ENCODE data around the gene HS1BP3. TPM values are rescaled to one million over a fixed set of nuclear protein-coding genes. Genes with fewer than 3 reads are reported as not detected.

The HS1BP3 gene
- total and polyA plus RNA-seq, 2 experiments from 2014 or later = 13.5 to 20.3 TPM

DNA sequence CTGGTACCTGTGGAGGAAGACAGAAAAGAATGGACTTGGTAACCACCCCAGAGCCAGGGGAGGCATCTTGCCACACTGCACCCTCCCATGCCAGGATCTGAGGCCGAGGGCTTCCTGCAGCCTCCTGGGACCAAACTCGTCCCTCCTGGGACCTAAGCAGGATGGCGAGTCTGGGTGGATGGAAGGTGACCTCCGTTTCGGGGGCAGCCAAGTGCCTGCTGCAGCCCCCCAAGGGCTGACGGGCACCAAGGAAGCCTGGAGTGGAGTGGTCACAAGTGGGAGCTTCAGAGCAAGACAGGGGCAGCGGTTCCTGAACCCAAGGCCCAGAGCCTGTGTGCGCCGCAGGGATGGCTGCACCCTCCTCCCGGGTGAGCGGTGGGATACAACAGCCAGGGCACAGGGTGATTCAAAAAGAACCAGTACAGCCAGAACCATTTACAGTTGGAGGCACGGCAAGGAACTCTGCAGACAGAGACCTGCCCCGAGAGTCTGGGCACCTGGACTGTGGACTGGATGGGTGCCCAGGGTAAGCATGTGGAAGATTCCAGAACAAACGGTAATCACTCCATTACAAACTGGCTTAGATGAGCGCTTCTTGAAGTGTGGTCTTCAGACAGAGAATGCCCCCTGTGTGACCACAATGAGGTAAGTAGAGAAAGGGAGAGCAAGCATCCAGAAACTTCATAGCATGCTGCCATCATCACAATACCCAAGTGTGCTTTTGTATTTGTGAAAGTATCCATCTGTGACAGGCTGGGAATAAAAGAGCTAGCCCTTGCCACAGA, 12.1 kb downstream of the HS1BP3 start:
- Histone ChIP-seq H3K27ac (no peak overlapping the region), H3K4me1 (ENCODE audit: low read depth) (peaks cover 13% of the 10 kb centered on the region), H3K27me3 (no peaks in the 10 kb centered on the region), H3K4me3 (no peak overlapping the region), H3K36me3 (no peaks in the 10 kb centered on the region), H3K9me3 (ENCODE audit: low read depth) (no peaks in the 10 kb centered on the region)
- no peak for DNase-seq (ENCODE audit: low read depth in 1 of 2, low spot score in 1 of 2)
- TF ChIP-seq, protein P1, sequence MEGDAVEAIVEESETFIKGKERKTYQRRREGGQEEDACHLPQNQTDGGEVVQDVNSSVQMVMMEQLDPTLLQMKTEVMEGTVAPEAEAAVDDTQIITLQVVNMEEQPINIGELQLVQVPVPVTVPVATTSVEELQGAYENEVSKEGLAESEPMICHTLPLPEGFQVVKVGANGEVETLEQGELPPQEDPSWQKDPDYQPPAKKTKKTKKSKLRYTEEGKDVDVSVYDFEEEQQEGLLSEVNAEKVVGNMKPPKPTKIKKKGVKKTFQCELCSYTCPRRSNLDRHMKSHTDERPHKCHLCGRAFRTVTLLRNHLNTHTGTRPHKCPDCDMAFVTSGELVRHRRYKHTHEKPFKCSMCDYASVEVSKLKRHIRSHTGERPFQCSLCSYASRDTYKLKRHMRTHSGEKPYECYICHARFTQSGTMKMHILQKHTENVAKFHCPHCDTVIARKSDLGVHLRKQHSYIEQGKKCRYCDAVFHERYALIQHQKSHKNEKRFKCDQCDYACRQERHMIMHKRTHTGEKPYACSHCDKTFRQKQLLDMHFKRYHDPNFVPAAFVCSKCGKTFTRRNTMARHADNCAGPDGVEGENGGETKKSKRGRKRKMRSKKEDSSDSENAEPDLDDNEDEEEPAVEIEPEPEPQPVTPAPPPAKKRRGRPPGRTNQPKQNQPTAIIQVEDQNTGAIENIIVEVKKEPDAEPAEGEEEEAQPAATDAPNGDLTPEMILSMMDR (IDR thresholded peaks at IDR 0.05; ENCODE audit: low read depth, low read length) = no peak

DNA sequence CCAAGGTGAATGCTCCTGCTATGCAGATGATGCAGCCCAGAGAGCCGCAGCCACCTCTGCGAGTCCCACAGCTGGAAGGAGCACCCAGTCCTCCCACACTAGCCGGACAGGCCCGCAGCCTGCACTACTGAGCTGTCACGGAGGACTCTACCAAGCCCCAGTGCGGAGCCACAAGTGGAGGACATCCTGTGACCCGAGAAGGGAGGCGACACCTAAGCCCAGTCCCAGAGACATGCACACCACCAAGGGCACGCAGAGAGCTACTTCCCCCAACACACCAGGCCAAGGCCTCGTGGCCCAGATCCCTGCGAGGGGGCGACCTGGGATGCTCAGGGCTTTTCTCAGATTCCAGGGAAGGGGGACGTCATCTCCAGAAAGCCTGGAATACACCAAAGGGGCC, 12.9 kb downstream of the HS1BP3 start:
- H3K36me3 ChIP-seq = no peaks in the 10 kb centered on the region
- no peaks in the 10 kb centered on the region for H3K9me3 ChIP-seq (ENCODE audit: low read depth)
- no peak for DNase-seq (ENCODE audit: low read depth in 1 of 2, low spot score in 1 of 2)
- peaks cover 13% of the 10 kb centered on the region for H3K4me1 ChIP-seq (ENCODE audit: low read depth)
- H3K4me3 ChIP-seq = no peak overlapping the region
- no peaks in the 10 kb centered on the region for H3K27me3 ChIP-seq
- H3K27ac ChIP-seq = no peak overlapping the region
- TF ChIP-seq, protein P1 (IDR thresholded peaks at IDR 0.05; ENCODE audit: low read depth, low read length) = no peak

DNA sequence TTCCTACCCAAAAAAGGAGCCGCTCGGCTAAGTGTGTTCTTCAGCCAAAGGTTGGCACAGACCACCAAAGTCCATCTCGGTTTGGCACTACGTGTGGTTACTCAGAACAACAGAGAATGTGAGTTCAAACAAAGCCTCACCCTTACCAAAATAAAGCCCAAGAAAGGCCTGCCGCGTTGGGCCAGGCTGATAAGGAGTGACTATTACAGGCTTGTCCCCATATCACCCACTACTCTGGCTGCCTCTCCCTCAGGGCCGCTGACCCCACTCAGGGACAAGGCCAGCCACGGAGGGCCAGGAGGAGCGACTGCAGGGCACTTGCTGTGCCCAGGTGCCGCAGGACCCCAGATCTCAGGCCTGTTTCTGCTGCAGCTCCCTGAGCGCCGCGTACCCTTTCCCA, 13.8 kb downstream of the HS1BP3 start:
- Histone ChIP-seq H3K4me1 (ENCODE audit: low read depth) (peaks cover 13% of the 10 kb centered on the region), H3K36me3 (no peaks in the 10 kb centered on the region), H3K27ac (no peak overlapping the region), H3K4me3 (no peak overlapping the region), H3K9me3 (ENCODE audit: low read depth) (no peaks in the 10 kb centered on the region), H3K27me3 (no peaks in the 10 kb centered on the region)
- TF ChIP-seq, protein P1 (IDR thresholded peaks at IDR 0.05; ENCODE audit: low read depth, low read length) = no peak
- no peak for DNase-seq (ENCODE audit: low read depth in 1 of 2, low spot score in 1 of 2)

DNA sequence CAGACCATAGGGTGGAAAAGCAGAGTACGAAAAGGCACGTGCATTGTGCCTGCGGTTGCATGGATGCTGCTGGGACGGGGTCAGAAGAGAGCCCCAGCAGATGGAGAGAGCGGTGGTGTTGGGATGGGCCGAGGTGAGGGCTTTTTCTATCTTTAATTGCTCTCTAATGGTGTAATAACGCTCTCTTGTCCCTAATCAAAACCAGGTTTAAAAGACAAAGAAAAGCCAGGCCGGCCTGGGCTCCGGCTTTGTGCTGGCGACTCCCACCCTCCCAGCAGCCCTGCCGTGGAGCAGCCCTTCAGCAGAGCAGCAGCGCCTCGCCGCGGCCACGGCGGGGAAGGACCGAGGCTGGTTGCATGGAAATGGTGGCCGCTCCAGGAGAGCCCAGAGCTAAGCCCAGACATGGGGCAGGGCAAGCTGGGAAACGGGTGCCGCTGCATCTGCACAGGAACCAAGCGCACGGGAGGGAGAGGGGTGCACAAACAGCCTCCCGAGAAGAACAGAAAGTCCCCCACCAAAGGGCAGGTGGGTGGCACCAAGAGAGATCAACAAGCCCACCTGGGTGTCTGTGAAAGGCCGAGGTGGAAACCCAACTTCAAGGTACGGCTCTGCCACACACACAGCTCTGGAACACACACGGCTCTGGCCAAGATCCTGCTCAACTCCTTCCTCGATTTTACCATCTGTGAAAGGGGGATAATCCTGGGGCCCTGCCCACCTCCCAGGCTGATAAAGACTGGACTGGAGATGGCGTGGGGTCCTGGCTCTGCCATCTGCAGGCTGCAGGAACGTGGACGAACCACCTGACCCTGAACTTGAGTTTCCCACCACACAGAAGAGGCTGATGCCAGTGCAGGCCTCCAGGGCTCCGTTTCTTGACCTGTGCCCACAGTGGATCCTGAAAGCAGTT, 15.0 kb downstream of the HS1BP3 start:
- H3K27ac ChIP-seq = no peak overlapping the region

DNA sequence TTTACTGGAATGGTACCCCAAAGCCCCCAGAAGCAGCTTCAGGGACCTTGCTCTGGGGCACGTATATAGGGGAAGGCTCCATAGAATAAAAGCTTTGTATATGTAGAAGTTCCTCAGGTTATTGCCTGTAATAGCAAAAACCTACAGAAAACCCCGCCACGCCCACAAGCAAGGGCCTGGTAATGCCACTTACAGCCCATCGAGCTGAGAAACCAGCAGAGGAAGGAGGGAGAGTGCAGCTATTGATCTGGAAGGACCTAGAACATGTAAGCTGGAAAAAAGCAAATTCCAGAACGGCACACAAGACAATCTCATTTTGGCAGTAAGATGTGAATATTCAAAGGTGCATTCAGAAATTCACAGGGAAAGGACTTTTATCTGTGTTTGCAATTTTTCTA, 15.8 kb downstream of the HS1BP3 start:
- DNase-seq (ENCODE audit: low read depth in 1 of 2, low spot score in 1 of 2) = no peak
- no peak overlapping the region for H3K27ac ChIP-seq
- no peak overlapping the region for H3K4me3 ChIP-seq
- no peaks in the 10 kb centered on the region for H3K27me3 ChIP-seq
- no peaks in the 10 kb centered on the region for H3K9me3 ChIP-seq (ENCODE audit: low read depth)
- TF ChIP-seq, protein P1 (IDR thresholded peaks at IDR 0.05; ENCODE audit: low read depth, low read length) = no peak
- H3K36me3 ChIP-seq = no peaks in the 10 kb centered on the region
- peaks cover 13% of the 10 kb centered on the region for H3K4me1 ChIP-seq (ENCODE audit: low read depth)

More for the DNA sequence above, 15.0 kb downstream of the HS1BP3 start:
- peak; percentile 87 to 88 for DNase-seq (ENCODE audit: low read depth in 1 of 2, low spot score in 1 of 2)
- peaks cover 13% of the 10 kb centered on the region for H3K4me1 ChIP-seq (ENCODE audit: low read depth)
- no peaks in the 10 kb centered on the region for H3K9me3 ChIP-seq (ENCODE audit: low read depth)
- no peak overlapping the region for H3K4me3 ChIP-seq
- no peaks in the 10 kb centered on the region for H3K27me3 ChIP-seq
- H3K36me3 ChIP-seq = no peaks in the 10 kb centered on the region
- TF ChIP-seq, protein P1 (IDR thresholded peaks at IDR 0.05; ENCODE audit: low read depth, low read length) = peak; percentile 96
